Neuron (in vitro differentiated cells): ENCODE results near the gene DNLZ.

Experiments used
- H2AFZ ChIP-seq: one replicate; pipeline ENCODE4 v1.6.1; 2013; ENCODE audit warnings: low read depth, mild to moderate bottlenecking, inconsistent platforms, low read length, moderate library complexity
- H3K27me3 ChIP-seq: one replicate; pipeline ENCODE4 v1.6.1; 2013; ENCODE audit warnings: low read length; ENCODE audit not compliant: insufficient read depth
- H3K36me3 ChIP-seq: one replicate; pipeline ENCODE4 v1.6.1; 2013; ENCODE audit warnings: low read length; ENCODE audit not compliant: insufficient read depth
- H3K4me1 ChIP-seq: one replicate; pipeline ENCODE4 v1.6.1; 2013; ENCODE audit warnings: low read length; ENCODE audit not compliant: insufficient read depth
- H3K4me3 ChIP-seq: 2 replicates; pipeline ENCODE4 v1.5.1; 2013; ENCODE audit warnings: mild to moderate bottlenecking, low read length, moderate library complexity
- H3K9me3 ChIP-seq: one replicate; pipeline ENCODE4 v1.6.1; 2013; ENCODE audit warnings: low read length

Gene DNLZ

GRCh38 chr9:136338511-136338910 lies 25.0 kb downstream of the DNLZ start:
- H2AFZ ChIP-seq = no peak overlapping the region
- peaks cover 59% of the 10 kb centered on the region for H3K36me3 ChIP-seq
- H3K9me3 ChIP-seq = no peaks in the 10 kb centered on the region
- no peaks in the 10 kb centered on the region for H3K27me3 ChIP-seq
- no peaks in the 10 kb centered on the region for H3K4me1 ChIP-seq
- H3K4me3 ChIP-seq = no peak overlapping the region

- no peaks in the 10 kb centered on the region for H3K4me1 ChIP-seq
- no peak overlapping the region for H3K4me3 ChIP-seq
- H3K27me3 ChIP-seq = no peaks in the 10 kb centered on the region
- no peaks in the 10 kb centered on the region for H3K9me3 ChIP-seq
- no peak overlapping the region for H2AFZ ChIP-seq
- H3K36me3 ChIP-seq = peaks cover 55% of the 10 kb centered on the region
Measured at GRCh38 chr9:136337416-136338395, 25.8 kb downstream of the DNLZ start.

- H3K9me3 ChIP-seq = no peaks in the 10 kb centered on the region
- no peaks in the 10 kb centered on the region for H3K27me3 ChIP-seq
- H3K36me3 ChIP-seq = peaks cover 60% of the 10 kb centered on the region
- H2AFZ ChIP-seq = no peak overlapping the region
- H3K4me3 ChIP-seq = no peak overlapping the region
- H3K4me1 ChIP-seq = no peaks in the 10 kb centered on the region
Measured at GRCh38 chr9:136336881-136337280, 26.7 kb downstream of the DNLZ start.

GRCh38 chr9:136336156-136336870 lies 27.2 kb downstream of the DNLZ start:
- Histone ChIP-seq H3K9me3 (no peaks in the 10 kb centered on the region), H3K27me3 (no peaks in the 10 kb centered on the region), H3K36me3 (peaks cover 56% of the 10 kb centered on the region), H2AFZ (no peak overlapping the region), H3K4me1 (no peaks in the 10 kb centered on the region), H3K4me3 (no peak overlapping the region)

GRCh38 chr9:136335296-136336155 lies 28.0 kb downstream of the DNLZ start:
- Histone ChIP-seq H3K36me3 (peaks cover 50% of the 10 kb centered on the region), H3K4me3 (no peak overlapping the region), H3K27me3 (no peaks in the 10 kb centered on the region), H3K4me1 (no peaks in the 10 kb centered on the region), H3K9me3 (no peaks in the 10 kb centered on the region), H2AFZ (no peak overlapping the region)

GRCh38 chr9:136334541-136334940 lies 29.0 kb downstream of the DNLZ start:
- H3K4me3 ChIP-seq = no peak overlapping the region
- peaks cover under 1% of the 10 kb centered on the region for H3K4me1 ChIP-seq
- H3K27me3 ChIP-seq = no peaks in the 10 kb centered on the region
- H3K36me3 ChIP-seq = peaks cover 42% of the 10 kb centered on the region
- H2AFZ ChIP-seq = no peak overlapping the region
- no peaks in the 10 kb centered on the region for H3K9me3 ChIP-seq

DNA sequence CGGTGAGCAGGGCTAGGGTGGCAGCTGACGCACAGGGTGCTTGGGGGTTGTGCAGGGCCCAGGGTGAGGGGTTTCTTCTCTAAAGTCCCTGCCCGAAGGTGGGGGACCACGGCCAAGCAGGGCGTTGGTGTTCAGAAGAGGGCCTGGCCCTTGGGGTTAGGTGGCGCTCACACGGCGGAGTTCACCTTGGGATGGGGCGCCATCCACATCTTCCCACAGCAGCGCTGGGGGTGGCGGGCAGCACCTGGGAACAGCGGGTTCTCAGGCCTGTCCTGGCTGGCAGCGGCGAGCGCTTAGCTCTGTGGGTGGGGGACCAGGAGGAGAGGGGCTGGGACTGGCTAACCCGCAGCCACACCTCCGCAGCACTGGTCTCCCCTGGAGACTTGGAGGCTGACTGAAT lies 30.1 kb downstream of the DNLZ start:
- peaks cover 11% of the 10 kb centered on the region for H3K4me1 ChIP-seq

DNA sequence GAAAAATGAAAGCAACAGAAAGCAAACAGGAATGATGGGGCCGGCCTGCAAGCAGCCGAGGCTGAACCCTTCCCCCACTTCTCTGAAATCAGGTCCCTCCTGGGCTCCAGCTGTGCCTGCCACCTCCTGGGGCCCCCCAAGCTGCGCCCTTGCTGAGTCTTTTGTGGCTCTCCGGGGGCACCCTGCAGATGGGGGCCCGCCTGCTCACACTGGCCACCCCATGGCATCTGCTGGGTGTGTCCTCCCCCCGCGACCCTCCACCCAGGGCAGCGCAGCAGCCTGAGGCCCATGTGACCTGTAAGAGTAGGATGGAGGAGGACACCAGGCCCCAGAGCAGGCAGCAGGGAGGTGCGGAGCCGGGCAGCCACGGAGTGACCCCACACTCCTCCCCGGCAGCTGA lies 30.5 kb downstream of the DNLZ start:
- Histone ChIP-seq H3K9me3 (no peaks in the 10 kb centered on the region), H3K4me3 (no peak overlapping the region), H3K4me1 (peaks cover 16% of the 10 kb centered on the region), H3K27me3 (no peaks in the 10 kb centered on the region), H3K36me3 (peaks cover 33% of the 10 kb centered on the region), H2AFZ (no peak overlapping the region)

More for the DNA sequence above, 30.1 kb downstream of the DNLZ start:
- Histone ChIP-seq H3K9me3 (no peaks in the 10 kb centered on the region), H3K36me3 (peaks cover 37% of the 10 kb centered on the region), H3K4me3 (no peak overlapping the region), H3K27me3 (no peaks in the 10 kb centered on the region), H2AFZ (no peak overlapping the region)

DNA sequence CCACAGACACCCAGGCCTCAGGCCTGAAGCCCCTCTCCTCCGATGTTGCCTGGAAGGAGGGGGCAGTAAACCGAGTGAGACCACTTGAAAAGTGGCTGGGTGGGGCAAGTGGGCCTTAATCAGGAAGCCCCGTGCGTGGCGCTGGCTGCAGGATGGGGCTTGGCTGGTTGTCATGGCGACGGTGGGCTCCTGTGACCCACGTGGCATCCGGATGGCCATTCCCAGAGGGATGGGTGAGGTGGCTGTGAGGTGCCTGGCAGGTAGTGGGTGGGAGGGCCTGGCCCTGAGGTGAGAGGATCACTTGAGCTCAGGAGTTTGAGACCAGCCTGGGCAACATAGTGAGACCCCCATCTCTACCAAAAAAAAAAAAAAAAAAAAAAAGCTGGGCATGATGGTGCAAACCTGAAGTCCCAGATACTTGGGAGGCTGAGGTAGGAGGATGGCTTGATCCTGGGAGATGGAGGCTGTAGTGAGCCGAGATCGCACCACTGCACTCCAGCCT lies 31.0 kb downstream of the DNLZ start:
- peaks cover 18% of the 10 kb centered on the region for H3K4me1 ChIP-seq
- peaks cover 29% of the 10 kb centered on the region for H3K36me3 ChIP-seq
- H3K27me3 ChIP-seq = no peaks in the 10 kb centered on the region
- H2AFZ ChIP-seq = no peak overlapping the region
- H3K4me3 ChIP-seq = no peak overlapping the region
- no peaks in the 10 kb centered on the region for H3K9me3 ChIP-seq

- no peak overlapping the region for H3K4me3 ChIP-seq
- H3K4me1 ChIP-seq = peaks cover 21% of the 10 kb centered on the region
- no peak overlapping the region for H2AFZ ChIP-seq
- H3K9me3 ChIP-seq = no peaks in the 10 kb centered on the region
- no peaks in the 10 kb centered on the region for H3K27me3 ChIP-seq
- H3K36me3 ChIP-seq = peaks cover 22% of the 10 kb centered on the region
Measured at GRCh38 chr9:136331556-136332481, 31.7 kb downstream of the DNLZ start.

DNA sequence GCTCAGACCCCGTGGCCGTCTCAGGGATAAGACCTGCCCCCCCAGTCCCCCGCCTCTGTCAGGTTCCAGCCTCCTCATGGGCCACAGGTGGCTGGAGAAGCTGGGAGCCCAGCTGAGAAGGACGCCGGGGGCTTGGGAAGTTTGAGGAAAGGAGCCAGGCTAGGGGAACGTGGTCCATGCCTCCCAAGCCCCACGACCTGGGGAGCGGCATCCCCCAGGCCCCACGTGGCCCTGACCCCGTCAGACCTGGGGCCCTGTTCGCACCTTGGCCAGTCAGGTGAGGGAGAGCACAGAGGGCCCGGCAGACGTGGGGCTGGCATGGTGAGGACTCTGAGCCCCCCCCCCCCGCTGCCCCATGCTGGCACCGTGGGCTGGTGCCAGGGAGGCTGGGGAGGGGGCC lies 32.5 kb downstream of the DNLZ start:
- Histone ChIP-seq H3K4me1 (peaks cover 29% of the 10 kb centered on the region), H2AFZ (no peak overlapping the region), H3K9me3 (no peaks in the 10 kb centered on the region), H3K4me3 (no peak overlapping the region), H3K36me3 (peaks cover 14% of the 10 kb centered on the region), H3K27me3 (no peaks in the 10 kb centered on the region)
